GM12878 (cell line): ENCODE measurements around the gene IRF7. TPM values are rescaled to one million over a fixed set of nuclear protein-coding genes. Genes with fewer than 3 reads are reported as not detected.

ENCODE experiments used
- BACH1 ChIP-seq: fragments of 450-650 bp; IDR thresholded peaks from 2 replicates; pipeline ENCODE4 v1.6.1; 2017; ENCODE audit warnings: mild to moderate bottlenecking, borderline replicate concordance
- BCL11A ChIP-seq: IDR thresholded peaks from 2 replicates; pipeline ENCODE4 v1.6.1; 2011; ENCODE audit warnings: low read depth, low read length
- CBFB ChIP-seq: IDR thresholded peaks from 2 replicates; pipeline ENCODE4 v1.6.1; 2016; ENCODE audit warnings: antibody characterized with exemption, low read depth
- CHD2 ChIP-seq: IDR thresholded peaks from 2 replicates; pipeline ENCODE4 v1.6.1; 2011; ENCODE audit warnings: low read depth, low read length, improper control_type of control experiment, borderline replicate concordance
- EED ChIP-seq: sonication (generic); IDR thresholded peaks from 2 replicates; pipeline ENCODE4 v1.6.1; 2016; ENCODE audit warnings: antibody characterized with exemption, low read depth
- EGR1 ChIP-seq, 2 experiments: IDR thresholded peaks; 1 replicate in 1 of 2; 2 replicates in 1 of 2; pipeline ENCODE4 v1.6.1; 2011 to 2012; ENCODE audit warnings: low read depth in 2 of 2, low read length in 2 of 2, borderline replicate concordance in 1 of 2, mild to moderate bottlenecking in 1 of 2, moderate library complexity in 1 of 2
- HDAC6 ChIP-seq: fragments of 200-600 bp; sonication (generic); IDR thresholded peaks from one replicate; pipeline ENCODE4 v1.8.0; 2017; ENCODE audit warnings: antibody characterized with exemption; ENCODE audit not compliant: unreplicated experiment
- HDGF ChIP-seq: fragments of 450-650 bp; IDR thresholded peaks from 2 replicates; pipeline ENCODE4 v1.6.1; 2016; ENCODE audit warnings: antibody characterized with exemption
- IKZF1 ChIP-seq: fragments of 450-650 bp; conservative IDR thresholded peaks from 2 replicates; pipeline ENCODE4 v1.6.1; 2017; ENCODE audit warnings: antibody characterized with exemption, mild to moderate bottlenecking
- KAT2A ChIP-seq: conservative IDR thresholded peaks from 2 replicates; pipeline ENCODE4 v1.6.1; 2011; ENCODE audit warnings: low read depth, low read length; ENCODE audit not compliant: control insufficient read depth
- LARP7 ChIP-seq: fragments of 450-650 bp; IDR thresholded peaks from 2 replicates; pipeline ENCODE4 v1.6.1; 2017; ENCODE audit warnings: mild to moderate bottlenecking
- MYB ChIP-seq: fragments of 150-350 bp; IDR thresholded peaks from 2 replicates; pipeline ENCODE4 v1.6.1; 2014; ENCODE audit warnings: mild to moderate bottlenecking, low read depth, low read length, borderline replicate concordance
- NBN ChIP-seq: fragments of 450-650 bp; IDR thresholded peaks from 2 replicates; pipeline ENCODE4 v1.6.1; 2016
- NFXL1 ChIP-seq: fragments of 450-650 bp; IDR thresholded peaks from 2 replicates; pipeline ENCODE4 v1.6.1; 2017; ENCODE audit warnings: antibody characterized with exemption, mild to moderate bottlenecking, borderline replicate concordance
- NR2C1 ChIP-seq: fragments of 450-650 bp; IDR thresholded peaks from 2 replicates; pipeline ENCODE4 v1.6.1; 2017; ENCODE audit warnings: antibody characterized with exemption, mild to moderate bottlenecking, moderate library complexity
- PAX8 ChIP-seq: fragments of 450-650 bp; IDR thresholded peaks from 2 replicates; pipeline ENCODE4 v1.6.1; 2017; ENCODE audit warnings: mild to moderate bottlenecking, moderate library complexity
- PML ChIP-seq: IDR thresholded peaks from 2 replicates; pipeline ENCODE4 v1.6.1; 2012; ENCODE audit warnings: low read length, inconsistent platforms
- POLR2A ChIP-seq: IDR thresholded peaks from 2 replicates; pipeline ENCODE4 v1.6.1; 2011; ENCODE audit warnings: low read depth, mild to moderate bottlenecking, low read length
- POU2F2 ChIP-seq: IDR thresholded peaks from 3 replicates; pipeline ENCODE4 v1.6.1; 2011; ENCODE audit warnings: low read depth, mild to moderate bottlenecking, low read length, borderline replicate concordance
- RFX5 ChIP-seq: IDR thresholded peaks from 2 replicates; pipeline ENCODE4 v1.6.1; 2011; ENCODE audit warnings: low read depth, low read length, improper control_type of control experiment
- SIX5 ChIP-seq: IDR thresholded peaks from 2 replicates; pipeline ENCODE4 v1.6.1; 2011; ENCODE audit warnings: mild to moderate bottlenecking, low read depth, low read length, moderate library complexity; ENCODE audit not compliant: severe bottlenecking
- SMAD5 ChIP-seq: IDR thresholded peaks from 2 replicates; pipeline ENCODE4 v1.6.1; 2016; ENCODE audit warnings: antibody characterized with exemption, low read depth
- SMARCA5 ChIP-seq: fragments of 450-650 bp; IDR thresholded peaks from 2 replicates; pipeline ENCODE4 v1.6.1; 2017; ENCODE audit warnings: mild to moderate bottlenecking
- SUZ12 ChIP-seq: fragments of 200-600 bp; sonication (generic); IDR thresholded peaks from one replicate; pipeline ENCODE4 v1.6.1; 2018; ENCODE audit warnings: antibody characterized with exemption, mild to moderate bottlenecking; ENCODE audit not compliant: unreplicated experiment
- TAF1 ChIP-seq: IDR thresholded peaks from 2 replicates; pipeline ENCODE4 v1.6.1; 2011; ENCODE audit warnings: mild to moderate bottlenecking, low read depth, low read length, borderline replicate concordance
- TARDBP ChIP-seq: IDR thresholded peaks from 2 replicates; pipeline ENCODE4 v1.6.1; 2016; ENCODE audit warnings: borderline replicate concordance
- TCF3 ChIP-seq: IDR thresholded peaks from 2 replicates; pipeline ENCODE4 v1.6.1; 2012; ENCODE audit warnings: low read depth, mild to moderate bottlenecking, low read length, borderline replicate concordance; ENCODE audit not compliant: insufficient read depth
- TCF7 ChIP-seq: IDR thresholded peaks from 2 replicates; pipeline ENCODE4 v1.6.1; 2014; ENCODE audit warnings: antibody characterized with exemption, borderline replicate concordance
- ZNF24 ChIP-seq: fragments of 450-650 bp; IDR thresholded peaks from 2 replicates; pipeline ENCODE4 v1.6.1; 2017; ENCODE audit warnings: antibody characterized with exemption, mild to moderate bottlenecking
- polyA plus RNA-seq, 11 experiments: library from polyadenylated mRNA; depleted of rRNA in 4 of 11; unstranded in 6 of 11; stranded (reverse) in 5 of 11; fragments of >200 nt; fragmentation: Nextera tagmentation in 4 of 11; fragmentation: Illumina TruSeq in 1 of 11; extraction: Ambion mirVana in 4 of 11; extraction: Trizol in 1 of 11; gene quantifications; 1 replicate in 1 of 11; 2 replicates in 10 of 11; pipeline versions ENCODE4 v1.2.1 to v1.2.3, GENCODE V29; 2011 to 2016; ENCODE audit warnings: inconsistent platforms in 2 of 11, missing spikeins in 2 of 11, low read depth in 1 of 11
- total RNA-seq, 4 experiments: library from RNA; depleted of rRNA in 3 of 4; stranded (reverse); fragments of >200 nt in 3 of 4; fragmentation: Illumina TruSeq in 1 of 4; extraction: Trizol in 1 of 4; gene quantifications; 2 replicates each; pipeline versions ENCODE4 v1.2.1 to v1.2.3, GENCODE V29; 2013 to 2021
- TF ChIP-seq, protein P1 (sequence below): IDR thresholded peaks from 2 replicates; pipeline ENCODE4 v1.6.1; 2012; ENCODE audit warnings: low read depth, low read length, improper control_type of control experiment
- TF ChIP-seq, protein P2 (sequence below): fragments of 450-650 bp; IDR thresholded peaks from 2 replicates; pipeline ENCODE4 v1.6.1; 2016; ENCODE audit warnings: mild to moderate bottlenecking
- TF ChIP-seq, protein P3 (sequence below): IDR thresholded peaks from 2 replicates; pipeline ENCODE4 v1.6.1; 2012; ENCODE audit warnings: low read depth, low read length, improper control_type of control experiment

Gene IRF7
- total and polyA plus RNA-seq, 10 of the 15 experiments (the other 5 are each of a cell fraction or from before 2014, with no cell fraction given): 4.4 to 141 (median 67.6) TPM

DNA sequence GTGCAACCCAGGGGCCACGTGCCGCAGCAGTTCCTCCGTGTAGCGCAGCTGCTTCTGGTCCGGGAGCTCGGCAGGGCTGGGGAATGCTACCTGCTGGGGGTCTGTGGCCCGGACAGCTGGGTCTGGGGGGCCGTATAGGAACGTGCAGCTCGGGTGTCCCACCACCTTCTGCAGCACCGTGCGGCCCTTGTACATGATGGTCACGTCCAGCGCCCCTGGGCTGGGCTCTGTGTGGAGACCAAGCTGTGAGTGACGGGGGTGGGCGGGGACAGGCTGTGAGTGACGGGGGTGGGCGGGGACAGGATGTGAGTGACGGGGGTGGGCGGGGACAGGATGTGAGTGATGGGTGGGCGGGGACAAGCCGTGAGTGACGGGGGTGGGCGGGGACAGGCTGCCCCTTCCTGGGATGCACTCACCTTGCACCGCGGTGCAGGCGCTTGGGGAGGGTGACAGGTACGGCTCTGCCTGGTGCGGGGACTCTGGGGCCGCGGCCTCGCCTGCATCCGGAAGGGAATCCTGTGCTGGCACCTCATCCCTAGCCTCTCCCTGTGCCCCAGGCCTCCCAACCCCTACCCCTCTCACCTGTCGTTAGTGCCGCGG lies 2.3 kb downstream of the IRF7 start (continued):
- TF ChIP-seq, protein P1, sequence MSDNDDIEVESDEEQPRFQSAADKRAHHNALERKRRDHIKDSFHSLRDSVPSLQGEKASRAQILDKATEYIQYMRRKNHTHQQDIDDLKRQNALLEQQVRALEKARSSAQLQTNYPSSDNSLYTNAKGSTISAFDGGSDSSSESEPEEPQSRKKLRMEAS: no peak
- TF ChIP-seq, protein P2, sequence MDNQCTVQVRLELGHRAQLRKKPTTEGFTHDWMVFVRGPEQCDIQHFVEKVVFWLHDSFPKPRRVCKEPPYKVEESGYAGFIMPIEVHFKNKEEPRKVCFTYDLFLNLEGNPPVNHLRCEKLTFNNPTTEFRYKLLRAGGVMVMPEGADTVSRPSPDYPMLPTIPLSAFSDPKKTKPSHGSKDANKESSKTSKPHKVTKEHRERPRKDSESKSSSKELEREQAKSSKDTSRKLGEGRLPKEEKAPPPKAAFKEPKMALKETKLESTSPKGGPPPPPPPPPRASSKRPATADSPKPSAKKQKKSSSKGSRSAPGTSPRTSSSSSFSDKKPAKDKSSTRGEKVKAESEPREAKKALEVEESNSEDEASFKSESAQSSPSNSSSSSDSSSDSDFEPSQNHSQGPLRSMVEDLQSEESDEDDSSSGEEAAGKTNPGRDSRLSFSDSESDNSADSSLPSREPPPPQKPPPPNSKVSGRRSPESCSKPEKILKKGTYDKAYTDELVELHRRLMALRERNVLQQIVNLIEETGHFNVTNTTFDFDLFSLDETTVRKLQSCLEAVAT: peak; percentile 81
- TF ChIP-seq PML (0 out of 2 replicates have a peak, but pooled peaks have one; percentile 45), SMARCA5 (no peak), TCF3 (no peak), EED (no peak), SMAD5 (peak; percentile 33; the same call in 1 of the 2 replicates), SIX5 (no peak), KAT2A (no peak), CHD2 (no peak), TCF7 (no peak), BACH1 (no peak; the same call in 1 of the 2 replicates), TARDBP (no peak), EGR1 (IDR thresholded peaks at IDR 0.05; ENCODE audit: borderline replicate concordance in 1 of 2, low read depth in 2 of 2, low read length in 2 of 2) (0 out of 3 replicates have a peak, but pooled peaks of 1 of the 2 experiments have one; percentile 4), CBFB (no peak; the same call in 1 of the 2 replicates), RFX5 (no peak), POLR2A (peak; percentile 65), NR2C1 (no peak), HDGF (no peak), POU2F2 (peak; percentile 54; the same call in 2 of the 3 replicates), TAF1 (no peak), LARP7 (no peak), SUZ12 (no peak), HDAC6 (no peak), NBN (no peak), IKZF1 (no peak), MYB (no peak), PAX8 (no peak), BCL11A (0 out of 2 replicates have a peak, but pooled peaks have one; percentile 18), NFXL1 (no peak), ZNF24 (no peak)
- TF ChIP-seq, protein P3, sequence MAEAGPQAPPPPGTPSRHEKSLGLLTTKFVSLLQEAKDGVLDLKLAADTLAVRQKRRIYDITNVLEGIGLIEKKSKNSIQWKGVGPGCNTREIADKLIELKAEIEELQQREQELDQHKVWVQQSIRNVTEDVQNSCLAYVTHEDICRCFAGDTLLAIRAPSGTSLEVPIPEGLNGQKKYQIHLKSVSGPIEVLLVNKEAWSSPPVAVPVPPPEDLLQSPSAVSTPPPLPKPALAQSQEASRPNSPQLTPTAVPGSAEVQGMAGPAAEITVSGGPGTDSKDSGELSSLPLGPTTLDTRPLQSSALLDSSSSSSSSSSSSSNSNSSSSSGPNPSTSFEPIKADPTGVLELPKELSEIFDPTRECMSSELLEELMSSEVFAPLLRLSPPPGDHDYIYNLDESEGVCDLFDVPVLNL: no peak
